T47D (cell line): ENCODE results near the gene ZNF385B.

ENCODE experiments used
- DNase-seq, 2 experiments: peaks; one replicate each; pipeline versions ENCODE4 v3.0.0 to v3.0.0-alpha.2; 2011 to 2012; ENCODE audit warnings: low read depth in 1 of 2, low spot score in 1 of 2
- JUND ChIP-seq: IDR thresholded peaks from 2 replicates; pipeline ENCODE4 v1.6.1; 2012; ENCODE audit warnings: low read depth
- in situ Hi-C: cut with HindIII; loops from 2 replicates; pipeline ENCODE4 v1.10.0; 2016; ENCODE audit warnings: low sequenced_read_pairs, low pct_unique_long_range_greater_than_20kb

The ZNF385B gene

DNA sequence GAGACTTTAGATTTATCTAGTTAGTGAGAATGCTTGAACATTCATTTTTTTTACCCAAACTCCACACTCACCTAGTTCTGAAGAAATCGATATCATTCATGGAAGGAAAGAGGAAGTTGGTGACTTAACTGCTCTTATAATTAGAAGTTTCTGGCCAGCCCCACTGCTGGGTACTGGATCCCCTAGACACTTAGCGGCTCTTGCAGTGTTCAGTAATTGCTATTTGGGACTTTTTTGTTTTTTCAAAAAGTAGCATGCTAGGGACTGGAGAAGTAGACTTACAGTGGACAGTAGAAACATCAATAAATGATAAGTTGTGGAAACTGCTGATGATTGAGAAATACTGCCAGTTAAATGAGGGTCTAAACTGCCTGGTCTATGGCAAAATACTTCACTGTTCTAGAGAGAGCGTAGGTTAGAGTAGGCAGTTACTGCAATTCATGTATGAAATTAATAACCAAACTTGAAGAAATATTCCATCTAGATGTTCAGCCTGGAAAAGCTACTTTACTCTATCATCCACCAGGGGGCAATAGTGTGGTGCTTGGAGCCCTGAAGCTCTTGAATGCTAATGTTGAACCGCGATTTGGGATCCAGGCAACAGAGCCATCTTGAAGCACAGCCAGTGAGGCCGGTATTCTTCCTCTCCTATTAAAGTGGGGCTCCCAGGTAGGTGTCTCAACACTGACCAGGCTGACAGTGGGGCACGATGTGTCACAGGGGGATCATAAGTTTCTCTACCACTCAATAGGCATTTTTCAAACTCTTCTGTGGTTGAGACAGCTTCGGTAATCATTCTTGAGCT is 450.7 kb downstream of the ZNF385B start:
- peak; percentile 6 to 72 for DNase-seq
- in situ Hi-C loops: no loop called here
- no peak for TF ChIP-seq JUND

DNA sequence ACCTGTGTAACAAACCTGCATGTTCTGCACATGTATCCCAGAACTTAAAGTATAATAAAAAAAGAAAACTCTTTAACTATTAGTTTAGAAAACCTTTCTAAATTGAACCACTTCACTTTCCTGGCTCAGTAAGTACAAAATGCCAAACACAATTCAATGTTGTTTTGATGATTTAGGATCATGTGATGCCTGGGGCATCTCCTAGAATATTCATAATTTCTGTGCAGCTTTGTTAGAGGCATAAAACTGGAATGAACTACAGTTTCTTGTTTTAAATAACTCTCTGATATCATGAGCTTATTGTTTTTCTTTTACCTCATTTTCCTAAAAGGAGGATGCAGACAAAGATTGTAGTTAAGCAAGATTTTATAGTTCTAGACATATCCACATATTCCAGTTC is 457.8 kb downstream of the ZNF385B start:
- DNase-seq: no peak
- no peak for TF ChIP-seq JUND
- in situ Hi-C loops: no loop called here

- no peak for TF ChIP-seq JUND
- in situ Hi-C loops: no loop called here
- DNase-seq: no peak
These were observed 467.9 kb downstream of the ZNF385B start for GRCh38 chr2:179393481-179393880.
